Measurements from ENCODE around the gene MTCL1.

Gene MTCL1

DNA sequence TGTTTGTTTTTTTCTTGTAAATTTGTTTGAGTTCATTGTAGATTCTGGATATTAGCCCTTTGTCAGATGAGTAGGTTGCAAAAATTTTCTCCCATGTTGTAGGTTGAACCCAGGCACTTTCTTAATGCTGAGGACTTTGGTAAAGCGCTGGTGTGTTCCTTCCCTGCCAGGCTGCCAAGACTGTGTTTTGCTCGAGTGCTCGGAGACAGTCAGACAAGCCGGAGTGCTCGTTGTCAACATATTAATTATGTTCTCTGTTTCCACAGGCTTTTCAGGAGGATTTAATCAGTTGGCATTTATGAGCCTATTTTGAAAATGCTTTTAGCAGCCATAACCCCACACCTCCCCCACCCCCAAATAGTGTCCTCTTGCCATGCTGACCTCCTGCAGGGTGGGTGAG lies 6.4 kb downstream of the MTCL1 start:
- H3K4me3 ChIP-seq (ENCODE audit: severe bottlenecking), result no peak overlapping the region
- TF ChIP-seq, protein P1, sequence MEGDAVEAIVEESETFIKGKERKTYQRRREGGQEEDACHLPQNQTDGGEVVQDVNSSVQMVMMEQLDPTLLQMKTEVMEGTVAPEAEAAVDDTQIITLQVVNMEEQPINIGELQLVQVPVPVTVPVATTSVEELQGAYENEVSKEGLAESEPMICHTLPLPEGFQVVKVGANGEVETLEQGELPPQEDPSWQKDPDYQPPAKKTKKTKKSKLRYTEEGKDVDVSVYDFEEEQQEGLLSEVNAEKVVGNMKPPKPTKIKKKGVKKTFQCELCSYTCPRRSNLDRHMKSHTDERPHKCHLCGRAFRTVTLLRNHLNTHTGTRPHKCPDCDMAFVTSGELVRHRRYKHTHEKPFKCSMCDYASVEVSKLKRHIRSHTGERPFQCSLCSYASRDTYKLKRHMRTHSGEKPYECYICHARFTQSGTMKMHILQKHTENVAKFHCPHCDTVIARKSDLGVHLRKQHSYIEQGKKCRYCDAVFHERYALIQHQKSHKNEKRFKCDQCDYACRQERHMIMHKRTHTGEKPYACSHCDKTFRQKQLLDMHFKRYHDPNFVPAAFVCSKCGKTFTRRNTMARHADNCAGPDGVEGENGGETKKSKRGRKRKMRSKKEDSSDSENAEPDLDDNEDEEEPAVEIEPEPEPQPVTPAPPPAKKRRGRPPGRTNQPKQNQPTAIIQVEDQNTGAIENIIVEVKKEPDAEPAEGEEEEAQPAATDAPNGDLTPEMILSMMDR (IDR thresholded peaks at IDR 0.05; ENCODE audit: poor library complexity, severe bottlenecking), result no peak
- H3K36me3 ChIP-seq (ENCODE audit: low read depth), result peaks cover 9% of the 10 kb centered on the region; the same call in 1 of the 2 replicates
- no peaks in the 10 kb centered on the region for H3K4me1 ChIP-seq (ENCODE audit: insufficient read depth, poor library complexity, severe bottlenecking)
- no peak for ATAC-seq (ENCODE audit: low read depth)
- no peak for DNase-seq (ENCODE audit: low spot score)
- H3K27me3 ChIP-seq (ENCODE audit: insufficient read depth, poor library complexity, severe bottlenecking), result no peaks in the 10 kb centered on the region
- no peak overlapping the region for H3K27ac ChIP-seq (ENCODE audit: poor library complexity, severe bottlenecking)
- H3K9me3 ChIP-seq (ENCODE audit: severe bottlenecking), result no peaks in the 10 kb centered on the region

DNA sequence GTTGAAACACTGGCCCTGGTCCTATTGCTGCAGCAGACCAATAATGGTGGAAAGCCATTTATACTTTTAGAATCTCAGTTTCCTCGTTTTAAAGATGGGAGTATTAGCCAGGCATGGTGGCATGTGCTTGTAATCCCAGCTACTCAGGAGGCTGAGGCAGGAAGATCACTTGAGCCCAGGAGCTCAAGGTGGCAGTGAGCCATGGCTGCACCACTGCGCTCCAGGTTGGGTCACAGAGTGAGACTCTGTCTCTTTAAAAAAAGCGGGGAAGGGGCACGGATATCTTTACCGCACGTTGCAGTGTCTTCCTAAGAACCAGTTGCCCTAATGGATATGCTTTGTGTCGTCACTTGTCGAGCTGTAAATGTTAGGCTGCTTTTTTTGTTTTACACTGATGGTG lies 8.3 kb downstream of the MTCL1 start:
- DNase-seq (ENCODE audit: low spot score) (no peak), ATAC-seq (ENCODE audit: low read depth) (no peak)
- TF ChIP-seq, protein P1 (IDR thresholded peaks at IDR 0.05; ENCODE audit: poor library complexity, severe bottlenecking), result no peak
- Histone ChIP-seq H3K36me3 (ENCODE audit: low read depth) (peaks cover 6% of the 10 kb centered on the region), H3K4me3 (ENCODE audit: severe bottlenecking) (no peak overlapping the region), H3K9me3 (ENCODE audit: severe bottlenecking) (no peaks in the 10 kb centered on the region), H3K4me1 (ENCODE audit: insufficient read depth, poor library complexity, severe bottlenecking) (no peaks in the 10 kb centered on the region), H3K27ac (ENCODE audit: poor library complexity, severe bottlenecking) (no peak overlapping the region), H3K27me3 (ENCODE audit: insufficient read depth, poor library complexity, severe bottlenecking) (no peaks in the 10 kb centered on the region)

GRCh38 chr18:8715599-8715998 lies 10.2 kb downstream of the MTCL1 start:
- DNase-seq (ENCODE audit: low spot score) (no peak), ATAC-seq (ENCODE audit: low read depth) (no peak)
- H3K9me3 ChIP-seq (ENCODE audit: severe bottlenecking), result no peaks in the 10 kb centered on the region
- H3K4me1 ChIP-seq (ENCODE audit: insufficient read depth, poor library complexity, severe bottlenecking), result no peaks in the 10 kb centered on the region
- TF ChIP-seq, protein P1 (IDR thresholded peaks at IDR 0.05; ENCODE audit: poor library complexity, severe bottlenecking), result no peak
- H3K27me3 ChIP-seq (ENCODE audit: insufficient read depth, poor library complexity, severe bottlenecking), result no peaks in the 10 kb centered on the region
- peaks cover 25% of the 10 kb centered on the region for H3K36me3 ChIP-seq (ENCODE audit: low read depth)
- no peak overlapping the region for H3K4me3 ChIP-seq (ENCODE audit: severe bottlenecking)
- no peak overlapping the region for H3K27ac ChIP-seq (ENCODE audit: poor library complexity, severe bottlenecking)

DNA sequence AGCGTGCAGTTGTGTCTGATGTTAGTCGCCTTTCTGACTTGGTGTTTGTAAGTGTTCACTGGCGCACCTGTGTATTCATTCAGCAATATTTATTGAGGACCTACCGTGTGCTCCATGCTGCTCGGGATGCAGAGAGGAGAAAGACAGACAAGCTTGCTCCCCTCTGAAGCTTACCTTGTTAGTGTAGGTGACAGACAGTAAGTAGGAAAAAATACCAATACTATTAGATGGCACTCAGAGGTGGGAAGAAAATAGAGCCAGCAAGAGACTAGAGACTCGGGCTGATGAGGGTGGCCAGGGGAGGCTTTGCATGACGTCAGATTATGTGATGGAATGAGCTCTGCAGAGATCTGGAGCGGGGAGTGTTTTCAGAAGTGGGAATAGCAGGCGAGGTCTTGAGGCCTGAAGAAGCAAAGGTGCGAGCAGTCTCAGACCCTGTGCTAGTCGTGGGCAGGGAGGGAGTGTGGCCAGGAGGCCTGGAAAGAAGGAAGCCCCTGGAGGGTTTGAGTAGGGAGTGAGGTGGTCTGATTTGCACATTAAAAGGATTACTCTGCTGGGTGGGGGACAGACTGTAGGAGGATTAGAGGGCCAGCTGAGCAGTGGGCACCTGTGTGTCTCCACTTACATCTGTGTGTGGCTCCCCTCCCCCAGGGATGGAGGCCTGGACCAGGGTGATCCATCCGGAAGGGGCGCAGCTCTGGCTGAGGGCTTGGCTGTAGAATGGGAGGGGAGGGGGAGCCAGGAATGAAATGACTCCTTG lies 11.8 kb downstream of the MTCL1 start:
- DNase-seq (ENCODE audit: low spot score), result no peak
- ATAC-seq (ENCODE audit: low read depth), result no peak
- Histone ChIP-seq H3K27me3 (ENCODE audit: insufficient read depth, poor library complexity, severe bottlenecking) (no peaks in the 10 kb centered on the region), H3K27ac (ENCODE audit: poor library complexity, severe bottlenecking) (no peak overlapping the region), H3K36me3 (ENCODE audit: low read depth) (peaks cover 39% of the 10 kb centered on the region), H3K4me3 (ENCODE audit: severe bottlenecking) (no peak overlapping the region), H3K4me1 (ENCODE audit: insufficient read depth, poor library complexity, severe bottlenecking) (peaks cover 8% of the 10 kb centered on the region), H3K9me3 (ENCODE audit: severe bottlenecking) (no peaks in the 10 kb centered on the region)
- TF ChIP-seq, protein P1 (IDR thresholded peaks at IDR 0.05; ENCODE audit: poor library complexity, severe bottlenecking), result no peak

DNA sequence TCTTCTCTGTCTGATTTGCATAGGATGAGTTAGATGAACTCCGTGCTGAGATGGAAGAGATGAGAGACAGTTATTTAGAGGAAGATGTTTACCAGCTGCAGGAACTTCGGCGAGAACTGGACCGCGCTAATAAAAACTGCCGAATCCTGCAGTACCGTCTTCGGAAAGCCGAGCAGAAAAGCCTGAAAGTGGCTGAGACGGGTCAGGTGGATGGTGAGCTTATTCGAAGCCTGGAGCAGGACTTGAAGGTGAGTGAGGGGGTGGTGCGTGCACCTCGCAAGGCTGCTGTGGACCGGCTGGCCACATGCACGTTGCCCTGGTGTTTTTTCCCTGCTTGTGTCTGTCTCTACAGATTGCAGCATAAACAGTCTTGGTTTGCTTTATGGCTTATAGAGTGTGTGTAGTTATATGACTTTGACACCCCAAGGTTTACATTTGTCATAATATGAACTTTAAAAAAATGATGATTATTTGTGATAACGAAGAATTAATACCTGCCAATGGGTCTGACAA lies 13.1 kb downstream of the MTCL1 start:
- H3K4me3 ChIP-seq (ENCODE audit: severe bottlenecking), result no peak overlapping the region
- no peaks in the 10 kb centered on the region for H3K27me3 ChIP-seq (ENCODE audit: insufficient read depth, poor library complexity, severe bottlenecking)
- peaks cover 9% of the 10 kb centered on the region for H3K4me1 ChIP-seq (ENCODE audit: insufficient read depth, poor library complexity, severe bottlenecking)
- ATAC-seq (ENCODE audit: low read depth) (no peak), DNase-seq (ENCODE audit: low spot score) (no peak)
- peaks cover 52% of the 10 kb centered on the region for H3K36me3 ChIP-seq (ENCODE audit: low read depth)
- H3K27ac ChIP-seq (ENCODE audit: poor library complexity, severe bottlenecking), result no peak overlapping the region
- TF ChIP-seq, protein P1 (IDR thresholded peaks at IDR 0.05; ENCODE audit: poor library complexity, severe bottlenecking), result no peak
- H3K9me3 ChIP-seq (ENCODE audit: severe bottlenecking), result no peaks in the 10 kb centered on the region
